Fibroblast of villous mesenchyme (primary cell): Measurements from ENCODE around the gene UTF1. TPM values are rescaled to one million over a fixed set of nuclear protein-coding genes. Genes with fewer than 3 reads are reported as not detected.

Experiments
- DNase-seq: peaks from one replicate; pipeline ENCODE4 v3.0.0-alpha.2; 2010; ENCODE audit warnings: low read depth
- H3K4me3 ChIP-seq: 2 replicates; pipeline ENCODE4 v1.5.1; 2011; ENCODE audit warnings: low read depth, mild to moderate bottlenecking, low read length
- CTCF ChIP-seq: IDR thresholded peaks from 2 replicates; pipeline ENCODE4 v1.5.1; 2012; ENCODE audit warnings: low read depth, mild to moderate bottlenecking, low read length; ENCODE audit not compliant: insufficient read depth
- total RNA-seq: library from RNA; depleted of rRNA; stranded (reverse); fragments of >200 nt; gene quantifications from 2 replicates; pipeline ENCODE4 v1.2.3, GENCODE V29; 2012

Gene UTF1
- total RNA-seq, 1 donor, result not detected

GRCh38 chr10:133185421-133185820 is 44.6 kb upstream of the UTF1 start:
- H3K4me3 ChIP-seq, result no peak overlapping the region
- TF ChIP-seq CTCF, result no peak
- no peak for DNase-seq

GRCh38 chr10:133185916-133186315 is 44.1 kb upstream of the UTF1 start:
- TF ChIP-seq CTCF, result no peak
- no peak overlapping the region for H3K4me3 ChIP-seq
- DNase-seq, result no peak

GRCh38 chr10:133186416-133187090 is 43.5 kb upstream of the UTF1 start:
- no peak for DNase-seq
- H3K4me3 ChIP-seq, result no peak overlapping the region
- no peak for TF ChIP-seq CTCF

- DNase-seq, result no peak
- TF ChIP-seq CTCF, result no peak
- no peak overlapping the region for H3K4me3 ChIP-seq
Observed at GRCh38 chr10:133187091-133187905, 42.7 kb upstream of the UTF1 start.

GRCh38 chr10:133187906-133188681 is 41.9 kb upstream of the UTF1 start:
- TF ChIP-seq CTCF, result no peak
- DNase-seq, result no peak
- no peak overlapping the region for H3K4me3 ChIP-seq

- TF ChIP-seq CTCF, result no peak
- H3K4me3 ChIP-seq, result no peak overlapping the region
- no peak for DNase-seq
Observed at GRCh38 chr10:133189256-133189655, 40.8 kb upstream of the UTF1 start.
